ENCODE results near the gene TMEM132D.

GRCh38 chr12:129540954-129541353, 362.9 kb downstream of the TMEM132D start:
- no peak for TF ChIP-seq CTCF (IDR thresholded peaks at IDR 0.05; ENCODE audit: insufficient read depth, low read depth, low read length)
- TF ChIP-seq EZH2 (IDR thresholded peaks at IDR 0.05; ENCODE audit: insufficient read depth, low read length), result no peak

Measured in astrocyte (in vitro differentiated cells and primary cell).